Activated CD4-positive, CD25-positive, alpha-beta regulatory T cell treated with anti-CD3 and anti-CD28 coated beads, Interleukin-2, amount 50 U/mL, for 16 hours (primary cell): ENCODE measurements around the gene DNAJC18.
"Not testable (repeated sequence)": the region's sequence is repeated elsewhere in the genome, so short reads cannot be mapped to it uniquely, and the experiment has no call there.

Experiments used
- DNase-seq: peaks from one replicate; pipeline ENCODE4 v3.0.0-alpha.2; 2020; ENCODE audit warnings: low read depth, low spot score

The DNAJC18 gene

GRCh38 chr5:139430015-139430414 is 9.3 kb downstream of the DNAJC18 start:
- DNase-seq, result no peak

- DNase-seq, result no peak
Measured at GRCh38 chr5:139426203-139426885, 13.0 kb downstream of the DNAJC18 start.

- no peak for DNase-seq
Measured at GRCh38 chr5:139425497-139425896, 13.8 kb downstream of the DNAJC18 start.

DNA sequence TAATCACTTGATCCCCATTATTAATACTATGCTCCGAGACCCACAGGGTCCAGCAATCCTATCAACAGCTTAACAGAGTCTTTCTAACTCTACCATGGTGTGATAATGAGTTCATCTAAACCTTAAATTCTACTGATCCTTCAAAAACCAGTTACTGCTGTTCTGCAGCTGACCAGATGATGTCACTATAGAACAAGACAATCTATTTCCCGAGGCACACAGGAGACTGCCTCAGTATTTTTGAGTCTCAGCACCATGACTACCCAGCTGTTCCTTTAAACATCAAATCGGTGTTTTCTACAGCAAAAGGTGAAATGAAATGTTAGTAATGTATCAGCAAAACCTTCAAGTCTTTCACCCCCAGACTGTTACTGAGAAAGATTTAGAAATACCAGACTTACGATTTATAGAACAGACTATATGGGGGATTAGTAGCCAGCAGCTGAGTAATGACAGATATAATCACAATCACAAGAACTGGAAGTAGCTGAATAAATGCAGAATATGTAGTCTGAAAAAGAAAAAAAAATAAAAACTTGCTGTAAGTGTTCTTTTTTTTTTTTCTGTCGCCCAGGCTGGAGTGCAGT is 16.9 kb downstream of the DNAJC18 start:
- DNase-seq, result peak; percentile 44

DNA sequence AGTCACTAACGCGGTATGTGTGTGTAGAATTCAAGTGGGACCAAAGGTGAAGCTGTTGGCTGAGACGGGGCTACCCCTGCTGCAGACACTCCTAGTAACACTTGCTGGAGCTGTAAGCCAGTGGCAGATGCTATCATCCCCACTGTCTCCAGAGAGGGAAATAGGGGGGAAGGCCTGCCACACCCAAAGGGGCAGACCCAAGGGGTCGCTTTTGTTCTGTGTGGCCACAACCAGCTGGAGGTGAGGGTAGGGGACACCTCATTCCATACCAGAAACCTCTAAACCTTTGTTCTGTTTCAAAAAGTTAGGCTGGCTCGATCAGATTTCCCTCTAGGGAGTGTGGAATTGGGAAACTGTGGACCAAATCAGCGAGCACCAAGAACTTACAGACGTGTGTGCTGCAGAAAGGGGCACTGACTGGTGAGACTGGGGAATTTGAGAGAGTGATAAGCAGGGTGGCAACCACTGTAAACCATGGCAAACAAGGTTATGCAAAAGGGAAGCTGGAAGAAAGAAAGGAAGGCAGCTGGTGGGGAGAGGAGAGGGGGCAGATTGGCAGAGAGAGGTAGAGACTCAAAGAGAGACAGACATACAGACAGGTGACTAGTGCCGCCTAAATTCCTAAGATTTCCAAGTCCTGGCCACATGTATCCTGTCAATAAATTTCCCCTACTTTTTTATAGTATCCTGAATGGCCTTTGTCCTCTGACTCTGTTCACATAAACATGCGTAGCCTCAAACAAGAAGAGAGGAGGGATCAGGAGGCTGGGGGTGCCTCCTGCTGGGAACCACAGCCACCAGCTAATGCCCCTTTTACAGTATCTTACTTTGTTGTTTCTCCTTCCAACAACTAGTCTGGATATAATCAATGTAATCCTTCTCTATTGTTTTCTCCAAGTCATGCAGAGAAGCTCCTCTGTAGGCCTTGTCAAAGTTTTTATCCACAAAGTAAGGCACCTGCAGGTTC is 19.8 kb downstream of the DNAJC18 start:
- no peak for DNase-seq

GRCh38 chr5:139418793-139419192 is 20.5 kb downstream of the DNAJC18 start:
- no peak for DNase-seq

- no peak for DNase-seq
Measured at GRCh38 chr5:139417214-139417613, 22.1 kb downstream of the DNAJC18 start.

GRCh38 chr5:139416651-139417050 is 22.7 kb downstream of the DNAJC18 start:
- no peak for DNase-seq

GRCh38 chr5:139415869-139416268 is 23.5 kb downstream of the DNAJC18 start:
- no peak for DNase-seq

DNA sequence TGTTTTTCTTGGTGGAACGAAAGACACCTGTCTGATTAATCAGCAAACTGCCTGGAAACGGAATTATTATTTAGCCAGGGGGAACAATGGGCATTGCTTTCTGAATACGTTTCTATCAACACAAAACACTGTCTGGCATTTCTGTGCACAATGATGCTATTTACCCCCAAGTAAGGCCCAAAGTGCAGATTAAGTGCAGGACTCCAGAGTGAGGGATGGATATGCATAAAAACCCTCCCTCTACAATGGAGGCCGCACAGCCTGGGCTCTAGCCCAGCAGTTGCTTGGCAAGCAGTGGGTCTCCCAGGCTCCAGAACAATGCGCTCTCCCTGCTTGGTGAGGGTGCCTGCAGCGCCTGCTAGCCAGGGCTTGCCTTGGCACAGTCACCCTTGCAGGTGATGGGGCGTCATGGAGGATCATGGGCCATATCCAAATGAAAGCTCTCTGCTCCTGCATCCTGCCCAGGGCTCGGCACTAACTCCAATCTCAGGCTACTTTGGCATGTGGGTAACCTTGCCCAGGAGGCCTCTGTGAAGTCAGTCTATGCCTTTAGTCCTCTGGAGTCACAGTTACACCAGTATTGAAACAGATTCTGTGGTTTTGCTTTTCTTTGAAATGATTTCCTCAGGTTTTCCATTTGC is 24.0 kb downstream of the DNAJC18 start:
- no peak for DNase-seq

GRCh38 chr5:139414581-139415130 is 24.7 kb downstream of the DNAJC18 start:
- DNase-seq, result no peak

DNA sequence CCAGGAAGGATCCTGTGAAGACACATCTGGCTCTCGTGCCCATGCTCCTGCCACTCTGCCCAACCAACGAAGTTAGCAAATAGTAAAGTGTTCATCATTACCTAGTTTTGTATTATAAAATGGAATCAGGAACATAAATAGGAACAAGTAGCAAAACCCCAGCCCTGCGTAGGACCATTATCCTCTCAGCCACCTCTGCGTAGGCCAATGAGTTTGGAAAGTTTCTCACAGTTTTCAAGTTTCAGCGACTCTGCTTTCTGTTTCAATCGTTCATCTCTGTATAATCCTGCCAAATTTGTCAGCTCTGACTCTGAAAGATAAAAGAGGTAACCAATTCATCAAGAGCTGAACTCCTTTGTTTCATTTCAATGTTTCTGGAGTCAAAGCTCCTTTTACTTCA is 25.4 kb downstream of the DNAJC18 start:
- DNase-seq, result no peak

DNA sequence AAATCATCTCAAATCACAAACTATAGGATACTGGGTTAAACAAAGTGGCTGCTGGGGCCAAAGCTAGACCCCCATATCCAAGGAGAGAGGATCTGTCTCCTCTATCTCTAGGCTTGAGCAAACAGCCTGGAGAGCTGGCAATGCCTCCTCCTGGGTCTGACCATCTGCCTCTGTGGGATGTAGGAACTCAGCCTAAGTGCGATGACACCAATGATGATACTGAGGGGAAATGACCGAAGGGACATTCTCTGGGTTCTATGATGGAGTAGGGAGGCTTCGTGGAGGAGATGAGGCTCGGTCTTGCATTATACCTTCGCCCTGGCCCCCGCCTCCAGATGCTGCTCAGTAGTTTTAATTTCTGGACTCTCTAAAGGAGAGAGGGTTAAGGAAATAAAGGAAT is 26.2 kb downstream of the DNAJC18 start:
- no peak for DNase-seq

GRCh38 chr5:139410993-139411828 is 28.1 kb downstream of the DNAJC18 start:
- no peak for DNase-seq

- no peak for DNase-seq
Measured at GRCh38 chr5:139410121-139410992, 29.0 kb downstream of the DNAJC18 start.

DNA sequence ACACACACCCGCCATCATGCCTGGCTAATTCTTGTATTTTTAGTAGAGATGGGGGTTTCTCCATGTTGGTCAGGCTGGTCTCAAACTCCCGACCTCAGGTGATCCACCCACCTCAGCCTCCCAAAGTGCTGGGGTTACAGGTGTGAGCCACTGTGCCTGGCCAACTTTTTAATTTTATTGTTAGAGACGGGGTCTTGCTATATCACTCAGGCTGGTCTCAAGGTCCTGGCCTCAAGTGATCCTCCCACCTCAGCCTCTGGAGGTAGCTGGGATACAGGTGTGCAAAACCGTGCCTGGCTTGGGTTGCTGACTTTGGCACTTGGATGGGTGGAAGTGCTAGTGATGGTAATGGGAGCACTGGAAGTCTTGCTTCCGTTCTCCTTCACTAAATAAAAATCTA is 30.2 kb downstream of the DNAJC18 start:
- DNase-seq, result not testable (repeated sequence)

DNA sequence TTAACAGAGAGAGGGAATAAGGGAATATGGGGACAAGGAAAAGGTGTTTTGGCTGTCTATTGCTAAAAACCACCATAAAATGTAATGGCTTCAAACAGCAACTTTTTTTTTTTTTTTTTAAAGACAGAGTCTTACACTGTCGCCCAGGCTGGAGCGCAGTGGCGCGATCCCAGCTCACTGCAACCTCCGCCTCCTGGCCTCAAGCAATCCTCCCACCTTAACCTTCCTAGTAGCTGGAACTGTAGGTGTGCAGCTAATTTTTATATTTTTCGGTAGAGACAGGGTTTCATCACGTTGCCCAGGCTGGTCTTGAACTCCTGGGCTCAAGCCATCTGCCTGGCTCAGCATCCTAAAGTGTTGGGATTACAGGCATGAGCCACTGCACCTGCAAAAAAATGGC is 31.1 kb downstream of the DNAJC18 start:
- DNase-seq, result no peak

GRCh38 chr5:139407517-139407916 is 31.8 kb downstream of the DNAJC18 start:
- no peak for DNase-seq

- DNase-seq, result no peak
Measured at GRCh38 chr5:139406963-139407362, 32.4 kb downstream of the DNAJC18 start.

DNA sequence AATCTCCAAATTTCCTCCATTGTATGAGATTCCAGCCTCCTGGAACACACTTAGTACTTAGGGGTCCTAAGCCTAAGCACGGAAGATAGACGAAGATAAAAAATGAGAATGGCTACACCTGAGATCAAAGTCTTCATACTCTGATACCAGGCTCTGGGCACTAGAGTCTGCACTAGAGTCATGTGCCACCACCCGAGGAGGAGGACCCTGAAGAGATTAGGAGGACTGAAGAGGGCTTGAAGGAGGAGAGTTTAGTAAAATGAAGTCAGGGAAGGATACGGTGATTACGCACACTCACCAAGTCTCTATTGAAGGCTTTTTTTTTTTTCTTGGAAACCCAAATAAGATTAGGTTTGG is 34.9 kb downstream of the DNAJC18 start:
- DNase-seq, result no peak
